HepG2 (cell line): ENCODE results near the gene CCS. TPM values are rescaled to one million over a fixed set of nuclear protein-coding genes. Genes with fewer than 3 reads are reported as not detected.
A peak's percentile ranks its signal among the peaks of the same experiment; 100 is the strongest.
"Not testable (repeated sequence)": the region's sequence is repeated elsewhere in the genome, so short reads cannot be mapped to it uniquely, and the experiment has no call there.

Experiments
- ATAC-seq: fragments of 200-7000 bp; cut with Tn5 transposase; 3 replicates; pipeline ENCODE4 v1.9.1; 2020; ENCODE audit warnings: mild to moderate bottlenecking, moderate library complexity
- BruUV-seq: library from RNA; stranded (reverse); fragments of 400-500 nt; replicated peaks from 2 replicates; lab custom pipeline; 2021; lab: Mats Ljungman, UMichigan
- CTCF ChIA-PET: fragments of 300-600 bp; formaldehyde crosslinking; extraction: SDS; loops from one replicate; lab custom pipeline; 2021; ENCODE audit warnings: low total read pairs, inconsistent platforms, low intra/inter-chr PET ratio; lab: Yijun Ruan, JAX
- POLR2A ChIA-PET: fragments of 350-600 bp; sonication (Branson Sonifier 250); formaldehyde crosslinking; loops from one replicate; lab custom pipeline; 2020; ENCODE audit warnings: antibody characterized with exemption, inconsistent platforms; lab: Yijun Ruan, JAX
- DNase-seq: peaks from one replicate; pipeline ENCODE4 v3.0.0-alpha.2; 2015; ENCODE audit warnings: low spot score
- FAIRE-seq: peaks from 3 replicates; lab custom pipeline; 2011; peaks lifted over from hg19 to GRCh38; lab: Jason Lieb, UNC
- H2AFZ ChIP-seq: one replicate; pipeline ENCODE4 v1.6.1; 2011; ENCODE audit warnings: low read length, inconsistent platforms
- H3K27ac ChIP-seq: fragments of 300-600 bp; 3 replicates; pipeline ENCODE4 v1.8.0; 2011; ENCODE audit warnings: mixed run types, mild to moderate bottlenecking, mixed read lengths, low read length, inconsistent platforms; ENCODE audit not compliant: insufficient read depth; ENCODE audit errors: extremely low read length
- H3K27me3 ChIP-seq, 2 experiments: fragments of 200-600 bp in 1 of 2; 2 replicates in 1 of 2; 3 replicates in 1 of 2; pipeline versions ENCODE4 v1.6.0 to v1.8.0; 2011; ENCODE audit warnings: low read length in 2 of 2, mild to moderate bottlenecking in 2 of 2, moderate library complexity in 2 of 2, inconsistent platforms in 1 of 2; ENCODE audit not compliant: insufficient read depth in 2 of 2, control insufficient read depth in 1 of 2
- H3K36me3 ChIP-seq, 2 experiments: fragments of 200-600 bp in 1 of 2; replicated peaks in 1 of 2; 2 replicates in 1 of 2; 3 replicates in 1 of 2; pipeline versions ENCODE4 v1.5.1 to v1.8.0; 2011; ENCODE audit warnings: low read length in 2 of 2, inconsistent platforms in 1 of 2; ENCODE audit not compliant: insufficient read depth in 2 of 2, control insufficient read depth in 1 of 2
- H3K4me1 ChIP-seq: 2 replicates; pipeline ENCODE4 v1.5.1; 2012; ENCODE audit warnings: low read length, inconsistent platforms; ENCODE audit not compliant: insufficient read depth
- H3K4me2 ChIP-seq: 2 replicates; pipeline ENCODE4 v1.6.0; 2011; ENCODE audit warnings: low read depth, low read length, inconsistent platforms
- H3K4me3 ChIP-seq, 3 experiments: fragments of 200-600 bp in 1 of 3; sonication (generic), shearing (Covaris generic) in 1 of 3; replicated peaks in 1 of 3; 2 replicates each; pipeline ENCODE4 v1.5.1; 2011 to 2016; ENCODE audit warnings: low read length in 3 of 3, inconsistent platforms in 2 of 3, low read depth in 2 of 3, mild to moderate bottlenecking in 2 of 3, control low read depth in 1 of 3, mixed read lengths in 1 of 3; ENCODE audit not compliant: insufficient read depth in 1 of 3
- H3K79me2 ChIP-seq: one replicate; pipeline ENCODE4 v1.6.1; 2011; ENCODE audit warnings: low read length, inconsistent platforms; ENCODE audit not compliant: insufficient read depth
- H3K9ac ChIP-seq: 2 replicates; pipeline ENCODE4 v1.6.0; 2011; ENCODE audit warnings: mild to moderate bottlenecking, low read depth, low read length, inconsistent platforms; ENCODE audit not compliant: insufficient read depth
- H3K9me3 ChIP-seq: 2 replicates; pipeline ENCODE4 v1.5.1; 2012; ENCODE audit warnings: mild to moderate bottlenecking, low read length
- H4K20me1 ChIP-seq: 2 replicates; pipeline ENCODE4 v1.6.0; 2011; ENCODE audit warnings: inconsistent platforms, mild to moderate bottlenecking, low read length, moderate library complexity; ENCODE audit not compliant: insufficient read depth
- CEBPB ChIP-seq: IDR thresholded peaks from 2 replicates; pipeline ENCODE4 v1.6.1; 2011; ENCODE audit warnings: low read depth, low read length, improper control_type of control experiment, borderline replicate concordance
- CEBPG ChIP-seq: IDR thresholded peaks from 2 replicates; pipeline ENCODE4 v1.6.1; 2016
- SP140L ChIP-seq: sonication (generic); formaldehyde crosslinking; IDR thresholded peaks from 2 replicates; pipeline ENCODE4 v1.4.0; 2020; ENCODE audit warnings: missing genetic modification reagents, borderline replicate concordance
- TEAD3 ChIP-seq: optimal IDR thresholded peaks from 2 replicates; pipeline ENCODE3; 2016; ENCODE audit warnings: borderline replicate concordance
- ZNF121 ChIP-seq: sonication (generic); formaldehyde crosslinking; IDR thresholded peaks from 2 replicates; pipeline ENCODE4 v1.5.0; 2020; ENCODE audit warnings: mild to moderate bottlenecking, missing genetic modification reagents
- ZNF543 ChIP-seq: sonication (generic); formaldehyde crosslinking; IDR thresholded peaks from 2 replicates; pipeline ENCODE4 v1.4.0; 2020; ENCODE audit warnings: mild to moderate bottlenecking, missing genetic modification reagents
- ZNF558 ChIP-seq: sonication (generic); formaldehyde crosslinking; IDR thresholded peaks from 2 replicates; pipeline ENCODE4 v1.9.0; 2022; ENCODE audit warnings: mild to moderate bottlenecking, missing genetic modification reagents, borderline replicate concordance
- WGBS: methylation state at CpG from one replicate; pipeline ENCODE4 v1.1.6; 2017; ENCODE audit warnings: low lambda C conversion rate; 5-methylcytosine and 5-hydroxymethylcytosine counted together
- in situ Hi-C: cut with HindIII; loops from 2 replicates; pipeline ENCODE4 v1.10.0; 2017; ENCODE audit warnings: low pct_unique_long_range_greater_than_20kb; ENCODE audit not compliant: extremely low pct_ligation_motif_present
- intact Hi-C: fragments of 100-400 bp; cut with micrococcal nuclease; formaldehyde crosslinking; loops from one replicate; pipeline ENCODE4 v1.10.0; 2022; ENCODE audit not compliant: unreplicated experiment
- polyA plus RNA-seq, 8 experiments: library from polyadenylated mRNA; depleted of rRNA in 3 of 8; stranded (reverse) in 7 of 8; unstranded in 1 of 8; fragments of >200 nt; fragmentation: Illumina TruSeq in 4 of 8; extraction: Trizol in 4 of 8; gene quantifications; 2 replicates each; pipeline versions ENCODE4 v1.2.1 to v1.2.3, GENCODE V29; 2011 to 2016; ENCODE audit warnings: low read depth in 4 of 8, missing spikeins in 1 of 8, mixed read lengths in 1 of 8; ENCODE audit not compliant: insufficient read depth in 1 of 8
- total RNA-seq, 5 experiments: library from RNA; depleted of rRNA; stranded (reverse); fragments of >200 nt; fragmentation: Illumina TruSeq; extraction: Trizol; gene quantifications; 2 replicates each; pipeline ENCODE4 v1.2.3, GENCODE V29; 2016; ENCODE audit warnings: low read depth in 1 of 5
- TF ChIP-seq, protein P1 (sequence below): sonication (generic); formaldehyde crosslinking; IDR thresholded peaks from 2 replicates; pipeline ENCODE4 v1.4.0; 2020; ENCODE audit warnings: missing genetic modification reagents, mild to moderate bottlenecking, borderline replicate concordance

Gene CCS
- total and polyA plus RNA-seq, 2 of the 13 experiments (the other 11 are each of a cell fraction or from before 2014, with no cell fraction given): 25.4 to 44.6 TPM

DNA sequence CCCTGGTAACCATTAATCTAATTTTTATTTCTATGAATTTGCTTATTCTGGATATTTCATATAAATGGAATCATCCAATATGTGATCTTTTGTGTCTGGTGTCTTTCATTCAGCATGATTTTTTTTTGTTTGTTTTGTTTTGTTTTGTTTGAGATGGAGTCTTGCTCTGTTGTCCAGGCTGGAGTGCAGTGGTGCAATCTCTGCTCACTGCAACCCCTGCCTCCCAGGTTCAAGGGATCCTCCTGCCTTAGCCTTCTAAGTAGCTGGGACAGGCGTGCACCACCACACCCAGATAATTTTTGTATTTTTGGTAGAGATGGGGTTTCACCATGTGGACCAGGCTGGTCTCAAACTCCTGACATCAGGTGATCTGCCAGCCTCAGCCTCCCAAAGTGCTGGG, 7.5 kb upstream of the CCS start:
- ATAC-seq, in situ Hi-C loops, DNase-seq, H3K4me2 ChIP-seq, CTCF ChIA-PET, H3K4me3 ChIP-seq, H3K27me3 ChIP-seq, BruUV-seq, H3K27ac ChIP-seq, H2AFZ ChIP-seq, H3K9me3 ChIP-seq, H3K36me3 ChIP-seq, intact Hi-C loops, H3K79me2 ChIP-seq, FAIRE-seq, H4K20me1 ChIP-seq, H3K9ac ChIP-seq: not testable (repeated sequence)
- peaks cover 36% of the 10 kb centered on the region for H3K4me1 ChIP-seq
- POLR2A ChIA-PET: interaction anchor here (0.8 to 1.7 kb wide), 3 partner anchors 22 to 93 kb away, joined by 3 to 4 read pairs (median 4); partner anchors contain the start of gene RBM4B
- peak; percentile 89 for TF ChIP-seq ZNF121 (CRISPR knock-in tag)
- WGBS: 67% methylated on average over 1 of the region's 1 CpG

DNA sequence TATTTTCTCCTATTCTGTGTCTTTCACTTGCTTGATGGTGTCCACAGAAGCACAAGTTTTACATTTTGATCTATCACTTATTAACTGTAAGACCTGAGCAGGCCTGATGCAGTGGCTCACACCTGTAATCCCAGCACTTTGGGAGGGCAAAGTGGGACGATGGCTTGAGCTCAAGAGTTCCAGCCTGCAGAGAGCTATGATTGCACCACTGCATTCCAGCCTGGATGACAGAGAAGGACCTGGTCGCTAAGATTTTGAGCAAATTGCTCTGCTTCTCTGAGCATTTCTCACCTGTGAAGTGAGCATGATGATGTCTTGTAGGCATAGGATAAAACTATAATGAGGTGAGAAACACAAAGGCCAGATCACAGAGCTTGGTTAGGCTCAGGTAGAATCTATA, 6.8 kb upstream of the CCS start:
- H3K9ac ChIP-seq: no peak overlapping the region
- CTCF ChIA-PET: no interaction called here
- 0% methylated on average over 2 of the region's 2 CpGs for WGBS
- no peaks in the 10 kb centered on the region for H3K27me3 ChIP-seq
- H4K20me1 ChIP-seq: no peaks in the 10 kb centered on the region
- in situ Hi-C loops (no loop called here), intact Hi-C loops (no loop called here)
- no peak overlapping the region for H3K27ac ChIP-seq
- H2AFZ ChIP-seq: peak overlapping the region; percentile 64
- H3K4me3 ChIP-seq: no peak overlapping the region
- BruUV-seq: no TSS peak
- H3K4me2 ChIP-seq: peak overlapping the region; percentile 25; the same call in 1 of the 2 replicates
- no peaks in the 10 kb centered on the region; the same call in 1 of the 2 replicates for H3K9me3 ChIP-seq
- H3K4me1 ChIP-seq: peaks cover 36% of the 10 kb centered on the region
- ATAC-seq (peak; percentile 70), FAIRE-seq (no peak), DNase-seq (peak; percentile 39)
- POLR2A ChIA-PET: interaction anchor here (0.8 to 1.5 kb wide), 3 partner anchors 21 to 92 kb away, joined by 3 to 5 read pairs (median 4); partner anchors contain the start of gene RBM4
- TF ChIP-seq ZNF558 (CRISPR knock-in tag): no peak
- no peak for TF ChIP-seq SP140L (CRISPR knock-in tag)
- TF ChIP-seq TEAD3 (CRISPR knock-in tag): peak; percentile 92
- no peak for TF ChIP-seq ZNF543 (CRISPR knock-in tag)
- TF ChIP-seq CEBPG: peak; percentile 58
- TF ChIP-seq, protein P1, sequence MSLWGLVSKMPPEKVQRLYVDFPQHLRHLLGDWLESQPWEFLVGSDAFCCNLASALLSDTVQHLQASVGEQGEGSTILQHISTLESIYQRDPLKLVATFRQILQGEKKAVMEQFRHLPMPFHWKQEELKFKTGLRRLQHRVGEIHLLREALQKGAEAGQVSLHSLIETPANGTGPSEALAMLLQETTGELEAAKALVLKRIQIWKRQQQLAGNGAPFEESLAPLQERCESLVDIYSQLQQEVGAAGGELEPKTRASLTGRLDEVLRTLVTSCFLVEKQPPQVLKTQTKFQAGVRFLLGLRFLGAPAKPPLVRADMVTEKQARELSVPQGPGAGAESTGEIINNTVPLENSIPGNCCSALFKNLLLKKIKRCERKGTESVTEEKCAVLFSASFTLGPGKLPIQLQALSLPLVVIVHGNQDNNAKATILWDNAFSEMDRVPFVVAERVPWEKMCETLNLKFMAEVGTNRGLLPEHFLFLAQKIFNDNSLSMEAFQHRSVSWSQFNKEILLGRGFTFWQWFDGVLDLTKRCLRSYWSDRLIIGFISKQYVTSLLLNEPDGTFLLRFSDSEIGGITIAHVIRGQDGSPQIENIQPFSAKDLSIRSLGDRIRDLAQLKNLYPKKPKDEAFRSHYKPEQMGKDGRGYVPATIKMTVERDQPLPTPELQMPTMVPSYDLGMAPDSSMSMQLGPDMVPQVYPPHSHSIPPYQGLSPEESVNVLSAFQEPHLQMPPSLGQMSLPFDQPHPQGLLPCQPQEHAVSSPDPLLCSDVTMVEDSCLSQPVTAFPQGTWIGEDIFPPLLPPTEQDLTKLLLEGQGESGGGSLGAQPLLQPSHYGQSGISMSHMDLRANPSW (CRISPR knock-in tag): no peak
- peak; percentile 72; the same call in 1 of the 2 replicates for TF ChIP-seq CEBPB
- H3K36me3 ChIP-seq: no peaks in the 10 kb centered on the region
- H3K79me2 ChIP-seq: no peaks in the 10 kb centered on the region
